ENCODE measurements around the gene GAB2. TPM values are rescaled to one million over a fixed set of nuclear protein-coding genes. Genes with fewer than 3 reads are reported as not detected.

Gene GAB2
- total and polyA plus RNA-seq, 2 donors (not counting 1 experiment from before 2014, with no cell fraction given), result 5.8 to 85.9 TPM

GRCh38 chr11:78207532-78208256, 209.9 kb downstream of the GAB2 start:
- H3K27me3 Mint-ChIP-seq, result no peaks in the 10 kb centered on the region
- H3K4me1 Mint-ChIP-seq, result peaks cover 6% of the 10 kb centered on the region

More at GRCh38 chr11:78207532-78208256, 209.9 kb downstream of the GAB2 start:
- no peak for DNase-seq
- Histone ChIP-seq H4K20me1 (ENCODE audit: control insufficient read depth, insufficient read depth, low read length, poor library complexity, severe bottlenecking) (no peaks in the 10 kb centered on the region), H2AFZ (ENCODE audit: insufficient read depth, low read depth, low read length, poor library complexity, severe bottlenecking) (no peak overlapping the region), H3K79me2 (ENCODE audit: control insufficient read depth, insufficient read depth, low read length) (no peaks in the 10 kb centered on the region), H3K4me3 (ENCODE audit: control extremely low read depth in 1 of 5, extremely low read depth in 1 of 5, insufficient read depth in 1 of 5, low read depth in 2 of 5, low read length in 4 of 5) (no peak overlapping the region), H3K4me1 (ENCODE audit: control insufficient read depth in 2 of 2, insufficient read depth in 2 of 2, low read length in 2 of 2) (peaks cover 6 to 7% of the 10 kb centered on the region in 2 donors), H3K4me2 (replicated peaks; ENCODE audit: low read depth, low read length, poor library complexity, severe bottlenecking) (no peak overlapping the region), H3K9ac (ENCODE audit: low read length) (no peak overlapping the region), H3K27me3 (replicated peaks in 1 of 4; ENCODE audit: control extremely low read depth in 1 of 4, control insufficient read depth in 3 of 4, insufficient read depth in 4 of 4, low read length in 3 of 4) (no peaks in the 10 kb centered on the region), H3K27ac (ENCODE audit: low read length in 2 of 2) (no peak overlapping the region), H3K9me3 (ENCODE audit: control extremely low read depth in 1 of 3, control insufficient read depth in 2 of 3, insufficient read depth in 1 of 3, low read length in 2 of 3) (no peaks in the 10 kb centered on the region), H3K36me3 (replicated peaks in 1 of 2; ENCODE audit: control extremely low read depth in 1 of 2, control insufficient read depth in 1 of 2, extremely low read depth in 1 of 2, insufficient read depth in 2 of 2, low read length in 1 of 2) (peaks cover 0 to 2% of the 10 kb centered on the region in 2 experiments)
- Mint-ChIP-seq H3K4me3 (no peak overlapping the region), H3K27ac (no peak overlapping the region), H3K9me3 (ENCODE audit: insufficient read depth) (no peaks in the 10 kb centered on the region)
- WGBS (ENCODE audit: insufficient coverage), result 97% methylated on average over 7 of the region's 11 CpGs
- TF ChIP-seq CTCF (IDR thresholded peaks at IDR 0.05), result no peak
- no peak for TF ChIP-seq EZH2 (IDR thresholded peaks at IDR 0.05; ENCODE audit: borderline replicate concordance, insufficient read depth, low read depth, low read length, poor library complexity, severe bottlenecking)
- no peak for ATAC-seq (ENCODE audit: low read depth)
- intact Hi-C loops (cut with micrococcal nuclease), result no loop called here
- POLR2A ChIA-PET, result no interaction called here
- CTCF ChIA-PET, result interaction anchor here (0.5 kb wide), 1 partner anchor 356 kb away, joined by 4 read pairs; no protein-coding TSS in a partner anchor
